Measurements from ENCODE around the gene LRRTM4.

DNA sequence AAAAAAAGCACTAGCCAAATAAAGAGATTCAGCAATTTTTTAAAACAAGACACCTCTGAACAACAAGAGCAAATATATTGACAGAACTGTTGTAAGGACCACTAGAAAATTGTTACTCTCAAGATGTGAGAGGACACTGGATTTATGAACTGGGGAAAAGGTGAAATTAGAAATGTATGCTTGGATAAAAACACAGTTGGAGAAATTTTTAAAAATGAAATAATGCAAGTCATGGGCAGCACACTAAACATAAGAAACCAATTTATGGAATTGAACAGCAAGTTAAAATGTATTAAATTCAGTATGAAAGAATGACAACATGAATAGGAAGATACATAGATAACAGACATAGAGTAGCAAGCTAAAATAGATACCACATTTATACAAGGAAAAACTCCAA is 377.4 kb downstream of the LRRTM4 start:
- TF ChIP-seq CTCF (IDR thresholded peaks at IDR 0.05): no peak
- TF ChIP-seq POLR2A (IDR thresholded peaks at IDR 0.05): no peak

Data from esophagus squamous epithelium (tissue), 4 donors.